GM12872 (cell line): ENCODE measurements around the gene PSMB10.

Experiments
- TF ChIP-seq, protein P1 (sequence below): IDR thresholded peaks from 3 replicates; pipeline ENCODE4 v1.5.1; 2011; ENCODE audit warnings: low read depth, mild to moderate bottlenecking, low read length, moderate library complexity; ENCODE audit not compliant: insufficient read depth

PSMB10 gene

DNA sequence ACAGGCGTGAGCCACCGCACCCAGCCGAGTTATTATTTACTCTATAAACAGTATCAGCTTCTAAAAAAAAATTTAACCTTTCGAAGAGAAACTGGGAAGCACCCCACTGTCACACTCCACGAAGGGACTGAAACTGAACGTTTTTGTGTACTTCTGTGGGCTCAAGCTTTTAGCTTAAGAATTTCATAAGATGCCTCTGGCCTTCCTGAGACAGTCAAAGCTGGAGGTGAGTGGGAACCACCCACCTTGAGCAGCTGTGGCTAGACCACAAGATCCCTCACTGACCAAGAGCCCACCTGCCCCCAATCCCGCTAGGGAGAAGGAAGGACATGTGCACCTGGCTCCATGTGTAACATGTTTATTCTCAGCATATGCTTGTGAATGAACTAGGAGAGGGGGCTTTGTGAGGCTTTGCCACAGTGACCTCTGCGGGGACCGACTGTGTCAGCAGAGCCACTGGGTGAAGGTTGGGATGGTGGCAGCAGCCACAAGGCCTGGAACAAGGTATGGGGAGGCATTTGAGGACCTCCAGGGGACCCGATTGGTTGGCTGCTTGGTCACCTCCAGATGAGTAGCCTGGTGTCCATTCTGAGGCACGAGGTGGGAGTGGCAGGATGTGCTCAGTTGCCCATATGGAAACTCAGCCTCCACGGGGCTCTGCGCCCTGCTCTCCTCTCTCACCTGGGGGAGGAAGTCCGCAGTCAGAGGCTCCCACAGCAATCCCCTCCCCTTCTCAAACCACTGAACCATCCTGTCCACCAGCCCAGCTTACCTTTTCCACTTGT lies 38.9 kb upstream of the PSMB10 start:
- TF ChIP-seq, protein P1, sequence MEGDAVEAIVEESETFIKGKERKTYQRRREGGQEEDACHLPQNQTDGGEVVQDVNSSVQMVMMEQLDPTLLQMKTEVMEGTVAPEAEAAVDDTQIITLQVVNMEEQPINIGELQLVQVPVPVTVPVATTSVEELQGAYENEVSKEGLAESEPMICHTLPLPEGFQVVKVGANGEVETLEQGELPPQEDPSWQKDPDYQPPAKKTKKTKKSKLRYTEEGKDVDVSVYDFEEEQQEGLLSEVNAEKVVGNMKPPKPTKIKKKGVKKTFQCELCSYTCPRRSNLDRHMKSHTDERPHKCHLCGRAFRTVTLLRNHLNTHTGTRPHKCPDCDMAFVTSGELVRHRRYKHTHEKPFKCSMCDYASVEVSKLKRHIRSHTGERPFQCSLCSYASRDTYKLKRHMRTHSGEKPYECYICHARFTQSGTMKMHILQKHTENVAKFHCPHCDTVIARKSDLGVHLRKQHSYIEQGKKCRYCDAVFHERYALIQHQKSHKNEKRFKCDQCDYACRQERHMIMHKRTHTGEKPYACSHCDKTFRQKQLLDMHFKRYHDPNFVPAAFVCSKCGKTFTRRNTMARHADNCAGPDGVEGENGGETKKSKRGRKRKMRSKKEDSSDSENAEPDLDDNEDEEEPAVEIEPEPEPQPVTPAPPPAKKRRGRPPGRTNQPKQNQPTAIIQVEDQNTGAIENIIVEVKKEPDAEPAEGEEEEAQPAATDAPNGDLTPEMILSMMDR: no peak

DNA sequence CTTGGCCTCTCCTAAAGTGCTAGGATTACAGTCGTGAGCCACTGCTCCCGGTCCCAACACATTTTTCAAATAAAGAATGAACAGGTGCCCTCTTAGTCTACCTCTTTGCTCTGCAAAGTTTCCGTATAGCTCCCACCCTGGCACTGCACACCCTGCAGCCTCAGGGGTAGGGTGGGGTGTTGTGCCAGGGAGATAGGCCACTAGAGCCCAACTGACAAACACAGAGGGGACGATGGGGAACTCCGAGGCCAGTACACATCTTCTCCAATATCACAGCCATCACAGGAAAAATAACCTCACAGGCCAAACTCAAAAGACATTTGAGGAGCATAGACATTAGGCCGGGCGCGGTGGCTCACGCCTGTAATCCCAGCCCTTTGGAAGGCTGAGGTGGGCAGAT lies 34.5 kb upstream of the PSMB10 start:
- TF ChIP-seq, protein P1: no peak

DNA sequence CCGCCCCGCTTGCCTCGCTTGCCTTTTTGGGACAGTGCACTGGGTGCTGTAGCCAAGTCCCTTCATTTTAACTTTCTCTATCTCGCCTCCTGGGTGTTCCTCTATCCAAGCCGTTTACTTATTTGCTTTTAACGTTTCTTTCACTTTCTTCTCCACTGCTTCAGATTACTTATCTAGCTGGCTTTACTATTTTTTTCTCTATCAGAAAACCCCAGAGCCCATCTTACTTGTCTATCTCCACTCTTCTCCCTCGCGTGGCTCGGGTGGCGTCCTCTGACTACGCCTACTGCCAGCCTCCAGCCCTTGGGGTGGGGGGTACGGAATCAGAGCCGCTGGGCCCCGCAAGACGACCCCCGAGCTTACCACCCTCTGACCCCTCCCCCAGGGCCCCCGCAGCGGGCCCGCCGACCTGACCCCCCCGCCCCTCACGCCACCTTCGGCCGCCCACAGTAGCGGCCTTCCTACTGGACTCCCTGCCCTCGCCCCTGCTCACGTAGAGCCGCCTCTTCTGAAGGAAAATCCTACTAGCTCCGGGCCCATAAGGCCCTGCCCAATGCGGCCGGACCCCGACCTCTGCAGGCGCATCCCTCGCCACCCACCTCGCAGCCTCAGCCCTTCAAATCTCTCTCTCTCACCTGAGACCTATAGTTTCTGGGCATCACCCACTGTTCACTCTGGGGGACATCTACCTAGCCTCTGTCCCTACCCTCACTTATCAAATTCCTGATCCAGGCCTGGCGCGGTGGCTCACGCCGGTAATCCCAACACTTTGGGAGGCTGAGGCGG lies 32.8 kb upstream of the PSMB10 start:
- TF ChIP-seq, protein P1: no peak

DNA sequence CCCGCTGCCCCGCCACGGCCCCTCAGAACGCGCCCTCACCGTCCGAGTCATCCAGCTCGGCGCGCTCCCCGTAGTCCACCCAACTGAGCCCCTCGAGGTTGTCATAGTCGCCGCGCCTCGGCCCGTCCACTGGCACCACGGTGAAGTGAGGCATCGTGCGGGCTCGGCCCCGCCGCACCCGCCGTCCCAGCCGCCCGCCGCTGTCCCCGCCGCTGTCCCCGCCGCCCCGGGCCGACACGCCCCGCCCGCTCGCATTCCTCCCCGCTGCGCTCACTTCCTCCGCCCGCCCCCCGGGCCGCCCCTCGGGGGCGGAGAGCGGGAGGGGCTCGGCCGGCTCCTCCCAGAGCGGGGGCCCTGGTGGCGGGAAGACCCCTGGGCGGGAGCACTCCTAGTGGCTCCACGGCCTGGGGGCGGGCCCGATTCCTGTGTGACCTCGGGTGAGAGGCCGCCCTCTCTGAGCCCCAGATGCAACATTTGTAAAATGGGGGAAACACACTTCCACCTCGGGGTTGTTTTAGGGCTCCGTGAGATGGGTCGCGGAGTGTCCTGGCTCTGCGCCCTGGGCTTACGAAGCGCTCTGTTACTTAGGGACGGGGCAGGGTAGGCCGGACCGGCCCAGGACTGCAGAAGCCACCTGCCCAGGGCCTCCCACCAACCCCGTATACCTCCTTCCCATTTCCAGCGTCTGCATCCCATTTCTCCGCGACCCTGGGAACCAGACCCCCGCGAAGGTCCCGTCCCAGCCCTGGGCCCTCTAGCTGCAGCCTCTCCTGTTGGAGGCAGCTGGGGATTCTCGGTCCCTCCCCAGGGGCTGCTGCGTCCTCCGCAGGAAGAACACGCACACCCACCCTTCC lies 32.0 kb upstream of the PSMB10 start, which contains the start of gene SLC12A4:
TSS of gene SLC12A4 (minus strand) at position 238 of the 854 bp plus-strand sequence. CDS start at position 154, 84 bp downstream.
- TF ChIP-seq, protein P1: no peak

DNA sequence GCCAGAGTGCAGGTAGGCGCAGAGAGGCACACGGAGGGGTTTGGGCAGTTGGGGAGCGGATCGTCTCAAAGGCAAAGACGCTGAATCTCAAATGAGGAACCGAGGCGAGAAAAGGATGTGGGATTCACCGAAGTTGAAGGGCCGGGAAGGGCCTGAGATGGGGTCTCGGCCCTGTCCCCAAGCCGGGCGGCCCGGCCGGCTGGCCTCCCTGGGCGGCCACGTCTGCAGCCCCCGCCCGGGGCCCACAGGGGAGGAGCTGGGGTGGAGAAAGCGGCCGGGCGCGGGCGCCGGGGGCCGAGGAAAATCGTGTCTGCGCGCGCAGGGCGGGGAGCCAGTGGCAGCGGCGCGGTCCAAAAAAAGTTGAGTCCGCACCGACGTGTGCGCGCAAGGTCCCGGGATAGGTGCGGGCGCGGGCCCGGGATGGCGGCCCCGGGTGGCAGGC lies 31.3 kb upstream of the PSMB10 start:
- TF ChIP-seq, protein P1: no peak

DNA sequence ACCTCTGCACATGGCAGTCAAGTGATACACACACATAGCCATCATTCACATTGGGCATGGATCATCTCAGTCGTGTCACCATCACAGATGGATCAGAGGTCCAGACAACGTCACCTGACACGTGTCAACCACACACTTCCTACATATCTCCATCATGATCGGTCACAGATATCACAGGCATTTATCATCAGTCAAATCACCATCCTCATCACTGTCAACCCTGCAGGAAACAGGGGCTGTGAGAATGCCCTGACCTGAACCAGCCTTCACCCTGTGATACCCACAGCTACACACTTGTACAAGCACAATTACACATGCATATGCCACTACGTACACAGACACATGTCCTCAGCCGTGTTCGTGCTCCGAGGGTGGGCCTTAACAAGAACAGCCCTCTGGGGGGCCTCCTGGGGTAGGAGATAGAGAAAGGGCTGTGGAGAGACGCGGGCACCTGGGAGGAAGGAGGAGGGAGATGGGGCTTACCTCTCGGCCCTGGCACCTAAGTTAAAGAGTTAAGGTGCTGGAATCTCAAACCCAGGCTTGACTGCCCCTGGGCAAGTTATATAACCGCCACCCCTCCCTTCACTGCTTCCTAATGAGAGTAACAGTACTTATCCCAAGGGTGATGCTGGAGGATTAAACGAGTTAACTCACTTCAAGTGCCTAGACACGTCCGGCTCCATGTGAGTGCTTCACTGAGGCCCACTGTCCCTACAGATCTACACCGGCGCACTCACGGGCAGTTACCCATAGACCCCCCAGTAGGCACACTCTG lies 30.7 kb upstream of the PSMB10 start:
- TF ChIP-seq, protein P1: no peak
